Measurements from ENCODE around the gene KIF22.
"Not testable (repeated sequence)": the region's sequence is repeated elsewhere in the genome, so short reads cannot be mapped to it uniquely, and the experiment has no call there.

The KIF22 gene

GRCh38 chr16:29775742-29776408, 14.7 kb upstream of the KIF22 start:
- Histone ChIP-seq H4K20me1 (no peaks in the 10 kb centered on the region), H3K4me2 (peak overlapping the region in 2 of 11 experiments; percentile 1 to 4; a peak in 1 of 22 replicates), H3K4me1 (peaks cover 0 to 7% (median 4%) of the 10 kb centered on the region in 10 experiments; a peak in 9 of 20 replicates), H3K27me3 (no peaks in the 10 kb centered on the region), H3K36me3 (no peaks in the 10 kb centered on the region), H3K9me3 (replicated peaks in 1 of 11) (no peaks in the 10 kb centered on the region), H3K4me3 (no peak overlapping the region), H3K27ac (no peak overlapping the region), H3K9ac (no peak overlapping the region)
- TF ChIP-seq Cebpa-rat (IDR thresholded peaks at IDR 0.05), result no peak

DNA sequence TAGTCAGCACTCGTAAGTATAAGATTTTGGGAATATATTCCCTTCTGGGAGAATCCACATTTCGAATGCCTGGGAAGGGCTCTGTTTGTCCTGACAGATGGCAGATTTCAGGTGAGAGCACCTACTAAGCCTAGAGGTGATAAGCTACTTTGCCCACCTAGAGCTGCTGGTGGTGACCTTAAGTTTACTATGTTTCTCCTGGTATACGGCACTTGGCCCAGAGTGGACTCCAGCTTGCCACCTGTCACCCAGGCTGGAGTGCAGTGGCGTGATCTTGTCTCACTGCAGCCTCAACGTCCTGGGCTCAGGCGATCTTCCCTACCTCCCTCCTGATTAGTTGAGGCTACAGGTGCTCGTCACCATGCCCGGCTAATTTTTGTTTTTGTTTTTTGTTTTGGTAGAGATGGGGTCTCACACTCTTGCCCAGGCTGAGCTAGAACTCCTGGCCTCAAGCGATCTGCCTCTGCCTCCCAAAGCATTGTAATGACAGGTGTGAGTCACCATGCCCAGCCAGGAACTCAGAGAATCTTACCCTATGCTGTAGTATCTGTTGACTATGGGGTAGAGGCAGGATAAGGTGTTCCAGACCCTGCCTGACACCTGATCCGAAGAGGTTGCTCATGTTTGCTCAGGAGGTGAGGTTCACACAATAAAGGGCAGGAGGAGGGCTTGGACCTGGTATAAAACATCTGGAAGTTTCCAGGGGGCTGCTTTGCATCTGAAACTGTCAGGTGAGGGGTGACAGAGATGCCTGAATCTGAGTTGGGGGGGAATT, 12.8 kb upstream of the KIF22 start, which contains the start of gene ZG16:
TSS of gene ZG16 (plus strand) at position 681 of the 775 bp plus-strand sequence. CDS start 1,011 bp downstream, outside the sequence.
- H3K4me1 ChIP-seq, result peaks cover 0 to 10% (median 5%) of the 10 kb centered on the region in 10 experiments; a peak in 9 of 20 replicates
- no peaks in the 10 kb centered on the region for H4K20me1 ChIP-seq
- TF ChIP-seq Cebpa-rat (IDR thresholded peaks at IDR 0.05), result no peak
- H3K36me3 ChIP-seq, result no peaks in the 10 kb centered on the region
- H3K9me3 ChIP-seq (replicated peaks in 1 of 11), result no peaks in the 10 kb centered on the region
- H3K27ac ChIP-seq, result no peak within 1 kb of the TSS
- H3K9ac ChIP-seq, result no peak within 1 kb of the TSS
- no peak within 1 kb of the TSS for H3K4me2 ChIP-seq
- H3K27me3 ChIP-seq, result no peaks in the 10 kb centered on the region
- H3K4me3 ChIP-seq, result no peak within 1 kb of the TSS

DNA sequence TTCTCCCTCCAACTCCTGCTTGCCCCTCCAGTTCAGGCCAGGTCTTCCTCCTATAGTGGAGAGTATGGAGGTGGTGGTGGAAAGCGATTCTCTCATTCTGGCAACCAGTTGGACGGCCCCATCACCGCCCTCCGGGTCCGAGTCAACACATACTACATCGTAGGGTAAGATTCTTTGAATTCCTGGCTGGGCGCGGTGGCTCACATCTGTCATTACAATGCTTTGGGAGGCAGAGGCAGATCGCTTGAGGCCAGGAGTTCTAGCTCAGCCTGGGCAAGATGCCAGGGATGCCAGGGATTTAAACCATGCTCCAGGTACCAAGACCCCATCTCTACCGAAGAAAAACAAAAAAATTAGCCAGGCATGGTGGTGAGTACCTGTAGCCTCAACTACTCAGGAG, 11.1 kb upstream of the KIF22 start:
- no peak overlapping the region for H3K9ac ChIP-seq
- H3K36me3 ChIP-seq, result no peaks in the 10 kb centered on the region
- no peaks in the 10 kb centered on the region for H4K20me1 ChIP-seq
- no peak overlapping the region for H3K4me3 ChIP-seq
- no peak for TF ChIP-seq Cebpa-rat (IDR thresholded peaks at IDR 0.05)
- peaks cover 0 to 10% (median 5%) of the 10 kb centered on the region in 10 experiments; a peak in 9 of 20 replicates for H3K4me1 ChIP-seq
- no peaks in the 10 kb centered on the region for H3K27me3 ChIP-seq
- H3K9me3 ChIP-seq (replicated peaks in 1 of 11), result no peaks in the 10 kb centered on the region
- H3K4me2 ChIP-seq, result no peak overlapping the region
- H3K27ac ChIP-seq, result no peak overlapping the region

DNA sequence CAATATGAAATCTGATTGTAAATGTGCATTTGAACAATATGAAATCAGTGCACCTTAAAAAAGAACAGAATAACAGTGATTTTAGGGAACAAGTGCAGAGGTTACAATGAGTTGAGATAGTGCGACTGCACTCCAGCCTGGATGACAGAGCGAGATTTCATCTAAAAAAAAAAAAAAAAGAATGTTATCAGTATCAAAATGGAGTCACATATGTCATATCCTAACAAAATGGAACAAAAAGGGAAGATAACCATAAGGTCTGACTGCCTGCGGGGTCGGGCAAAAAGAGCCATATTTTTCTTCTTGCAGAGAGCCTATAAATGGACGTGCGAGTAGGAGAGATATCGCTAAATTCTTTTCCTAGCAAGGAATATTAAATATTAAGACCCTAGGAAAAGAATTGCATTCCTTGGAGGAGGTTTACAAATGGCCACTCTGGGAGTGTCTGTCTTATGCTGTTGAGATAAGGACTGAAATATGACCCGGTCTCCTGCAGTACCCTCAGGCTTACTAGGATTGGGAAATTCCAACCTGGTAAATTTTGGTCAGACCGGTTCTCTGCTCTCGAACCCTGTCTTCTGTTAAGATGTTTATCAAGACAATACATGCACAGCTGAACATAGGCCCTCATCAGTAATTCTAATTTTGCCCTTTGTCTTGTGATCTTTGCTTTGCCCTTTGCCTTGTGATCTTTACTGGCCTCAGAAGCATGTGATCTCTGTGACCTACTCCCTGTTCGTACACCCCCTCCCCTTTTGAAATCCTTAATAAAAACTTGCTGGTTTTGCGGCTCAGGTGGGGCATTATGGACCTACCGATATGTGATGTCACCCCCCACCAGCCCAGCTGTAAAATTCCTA, 7.2 kb upstream of the KIF22 start:
- H3K27ac ChIP-seq; H3K4me3 ChIP-seq; H3K9ac ChIP-seq; H3K4me2 ChIP-seq; H3K9me3 ChIP-seq (replicated peaks in 1 of 11); H3K36me3 ChIP-seq; H4K20me1 ChIP-seq; H3K27me3 ChIP-seq: not testable (repeated sequence)
- H3K4me1 ChIP-seq, result peaks cover 0 to 10% (median 0%) of the 10 kb centered on the region in 10 experiments; a peak in 5 of 20 replicates

DNA sequence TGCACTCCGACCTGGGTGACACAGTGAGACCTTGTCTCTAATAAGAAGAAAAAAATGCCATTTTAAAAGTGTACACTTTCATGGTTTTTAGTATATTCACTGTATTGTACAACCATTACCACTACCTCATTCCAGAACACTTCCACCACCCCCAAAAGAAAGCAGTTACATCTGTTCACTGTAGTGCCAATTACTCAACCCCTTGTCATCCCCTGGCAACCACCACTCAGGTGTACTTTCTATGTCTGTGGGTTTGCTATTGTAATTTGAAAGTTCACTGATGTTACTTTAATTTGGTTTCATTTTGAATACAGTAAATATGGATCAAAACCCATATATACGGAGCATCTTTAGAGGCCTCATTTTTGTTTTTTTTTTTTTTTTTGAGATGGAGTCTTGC, 6.4 kb upstream of the KIF22 start:
- no peaks in the 10 kb centered on the region for H4K20me1 ChIP-seq
- H3K9me3 ChIP-seq (replicated peaks in 1 of 11), result no peaks in the 10 kb centered on the region; a peak in 1 of 22 replicates
- no peak for TF ChIP-seq Cebpa-rat (IDR thresholded peaks at IDR 0.05)
- no peak overlapping the region for H3K27ac ChIP-seq
- H3K4me2 ChIP-seq, result no peak overlapping the region
- peaks cover 0 to 11% (median under 1%) of the 10 kb centered on the region in 10 experiments; a peak in 5 of 20 replicates for H3K4me1 ChIP-seq
- no peak overlapping the region for H3K4me3 ChIP-seq
- no peak overlapping the region for H3K9ac ChIP-seq
- no peaks in the 10 kb centered on the region for H3K36me3 ChIP-seq
- no peaks in the 10 kb centered on the region for H3K27me3 ChIP-seq

GRCh38 chr16:29784901-29785500, 5.5 kb upstream of the KIF22 start:
- no peak overlapping the region for H3K27ac ChIP-seq
- no peak for TF ChIP-seq Cebpa-rat (IDR thresholded peaks at IDR 0.05)
- H3K4me1 ChIP-seq, result peaks cover 6 to 20% (median 8%) of the 10 kb centered on the region in 10 experiments
- no peak overlapping the region for H3K4me3 ChIP-seq
- H3K4me2 ChIP-seq, result no peak overlapping the region
- no peaks in the 10 kb centered on the region for H3K36me3 ChIP-seq
- no peaks in the 10 kb centered on the region for H4K20me1 ChIP-seq
- no peaks in the 10 kb centered on the region; a peak in 1 of 22 replicates for H3K9me3 ChIP-seq (replicated peaks in 1 of 11)
- no peaks in the 10 kb centered on the region for H3K27me3 ChIP-seq
- H3K9ac ChIP-seq, result no peak overlapping the region

DNA sequence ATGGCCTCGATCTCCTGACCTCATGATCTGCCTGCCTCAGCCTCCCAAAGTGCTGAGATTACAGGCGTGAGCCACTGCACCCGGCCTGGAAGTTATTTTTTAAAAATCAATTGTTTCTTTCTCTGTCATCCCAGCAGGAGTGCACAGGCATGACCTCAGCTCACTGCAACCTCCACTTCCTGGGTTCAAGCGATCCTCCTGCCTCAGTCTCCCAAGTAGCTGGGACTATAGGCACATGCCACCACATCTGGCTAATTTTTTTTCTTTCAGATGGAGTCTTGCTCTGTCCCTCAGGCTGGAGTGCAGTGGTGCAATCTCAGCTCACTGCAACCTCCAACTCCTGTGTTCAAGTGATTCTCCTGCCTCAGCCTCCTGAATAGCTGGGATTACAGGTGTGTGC, 3.4 kb upstream of the KIF22 start:
- not testable (repeated sequence) for H3K9ac ChIP-seq; H3K4me3 ChIP-seq; H3K36me3 ChIP-seq; H3K4me2 ChIP-seq; H4K20me1 ChIP-seq; H3K9me3 ChIP-seq (replicated peaks in 1 of 11); H3K27me3 ChIP-seq; H3K27ac ChIP-seq
- peaks cover 17 to 23% (median 18%) of the 10 kb centered on the region in 10 experiments for H3K4me1 ChIP-seq

DNA sequence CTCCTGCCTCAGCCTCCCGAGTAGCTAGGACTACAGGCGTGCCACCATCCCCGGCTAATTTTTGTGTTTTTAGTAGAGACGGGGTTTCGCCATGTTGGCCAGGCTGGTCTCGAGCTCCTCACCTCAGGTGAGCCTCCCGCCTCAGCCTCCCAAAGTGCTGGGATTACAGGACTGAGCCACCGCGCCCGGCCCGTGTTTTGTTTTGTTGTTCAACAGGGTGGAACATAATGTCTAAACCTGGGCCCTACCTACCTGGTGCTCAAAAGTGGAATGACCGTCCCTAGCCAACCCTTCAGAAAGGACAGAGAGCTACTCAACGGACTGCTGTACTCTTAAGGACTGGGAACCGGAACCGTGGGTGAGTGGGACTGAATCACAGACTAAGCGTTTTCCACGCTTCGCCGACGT, 772 bp upstream of the KIF22 start:
- Histone ChIP-seq H3K4me3 (peak overlapping the region; percentile 62 to 98 (median 92)), H3K4me2 (peak overlapping the region; percentile 86 to 96 (median 95)), H3K27ac (peak overlapping the region; percentile 72 to 93 (median 85)), H3K4me1 (peaks cover 28 to 49% (median 40%) of the 10 kb centered on the region in 10 experiments), H3K9me3 (replicated peaks in 1 of 11) (no peaks in the 10 kb centered on the region; a peak in 1 of 22 replicates), H3K9ac (peak overlapping the region; percentile 77 to 95 (median 82)), H3K27me3 (no peaks in the 10 kb centered on the region), H4K20me1 (peaks cover 0 to 22% (median 6%) of the 10 kb centered on the region in 11 experiments; a peak in 11 of 22 replicates), H3K36me3 (peaks cover 0 to 28% (median 25%) of the 10 kb centered on the region in 11 experiments; a peak in 13 of 22 replicates)
- TF ChIP-seq Cebpa-rat (IDR thresholded peaks at IDR 0.05), result no peak

All from BLaER1 treated with 17β-estradiol and CSF1 and Interleukin-3, amounts not matched to agents 10 nM and 100 nM (cell line).